Testis (tissue), 3 donors: ENCODE data around the gene EXOC3L1. TPM values are rescaled to one million over a fixed set of nuclear protein-coding genes. Genes with fewer than 3 reads are reported as not detected.

ENCODE experiments used
- DNase-seq: peaks from one replicate; pipeline ENCODE4 v3.0.0-alpha.2; 2019
- H3K27ac ChIP-seq, 2 donors: fragments of 200-600 bp; sonication (generic); one replicate each; pipeline ENCODE4 v1.5.1; 2019
- H3K27me3 ChIP-seq: fragments of 200-600 bp; sonication (generic); one replicate; pipeline ENCODE4 v1.5.1; 2019
- H3K36me3 ChIP-seq: fragments of 200-600 bp; sonication (generic); one replicate; pipeline ENCODE4 v1.5.1; 2017; ENCODE audit warnings: low read depth; ENCODE audit errors: missing control alignments
- H3K4me1 ChIP-seq: fragments of 200-600 bp; sonication (generic); one replicate; pipeline ENCODE4 v1.5.1; 2019
- H3K4me3 ChIP-seq, 2 donors: fragments of 200-600 bp; sonication (generic); one replicate each; pipeline ENCODE4 v1.5.1; 2017 to 2019
- H3K9me3 ChIP-seq: fragments of 200-600 bp; sonication (generic); one replicate; pipeline ENCODE4 v1.5.1; 2017
- CTCF ChIP-seq, 3 experiments: fragments of 450-650 bp in 2 of 3; fragments of 200-600 bp in 1 of 3; sonication (generic) in 1 of 3; IDR thresholded peaks; one replicate each; pipeline ENCODE4 v1.5.1; 2016 to 2019; ENCODE audit warnings: antibody characterized with exemption in 3 of 3, mild to moderate bottlenecking in 2 of 3, moderate library complexity in 1 of 3
- POLR2A ChIP-seq: fragments of 450-650 bp; IDR thresholded peaks from one replicate; pipeline ENCODE4 v1.6.1; 2017; ENCODE audit warnings: antibody characterized with exemption, mild to moderate bottlenecking, moderate library complexity
- WGBS, 2 donors: methylation state at CpG; one replicate each; pipeline ENCODE4 v1.1.5; 2018; 5-methylcytosine and 5-hydroxymethylcytosine counted together
- intact Hi-C: fragments of 100-400 bp; cut with DNase I; formaldehyde crosslinking; loops from one replicate; pipeline ENCODE4 v1.15.1; 2023; ENCODE audit warnings: low total_unique reads
- polyA plus RNA-seq: library from polyadenylated mRNA; stranded (reverse); fragments of 350-450 nt; fragmentation: Illumina TruSeq; extraction: RNeasy Lipid Tissue Mini Kit (QIAGEN cat#74804); gene quantifications from one replicate; pipeline ENCODE4 v1.2.3, GENCODE V29; 2014; ENCODE audit warnings: low read depth, low replicate concordance; ENCODE audit not compliant: insufficient read depth
- total RNA-seq, 2 donors: library from RNA; depleted of rRNA; stranded (reverse); fragments of >200 nt; gene quantifications; one replicate each; pipeline ENCODE4 v1.2.3, GENCODE V29; 2016

The EXOC3L1 gene
- total and polyA plus RNA-seq, 3 donors from 2014 or later, result 2.6 to 9.0 (median 5.1) TPM

- intact Hi-C loops, result no loop called here
- DNase-seq, result peak; percentile 65
- Histone ChIP-seq H3K4me1 (peaks cover 18% of the 10 kb centered on the region), H3K9me3 (no peaks in the 10 kb centered on the region), H3K36me3 (no peaks in the 10 kb centered on the region), H3K27me3 (no peaks in the 10 kb centered on the region), H3K27ac (peak overlapping the region in 1 of 2 donors; percentile 69), H3K4me3 (peak overlapping the region; percentile 37 to 53)
- TF ChIP-seq POLR2A (no peak), CTCF (IDR thresholded peaks at IDR 0.05) (peak in 1 of 3 experiments; percentile 40)
- WGBS, 2 donors, result 3 to 18% methylated on average over 27 to 42 of the region's 73 CpGs
Measured at GRCh38 chr16:67177743-67178699, 11.9 kb downstream of the EXOC3L1 start.

GRCh38 chr16:67176662-67177061, 13.3 kb downstream of the EXOC3L1 start:
- WGBS, 2 donors, result 93 to 94% methylated on average over 3 to 11 of the region's 12 CpGs

GRCh38 chr16:67174706-67175231, 15.2 kb downstream of the EXOC3L1 start:
- Histone ChIP-seq H3K36me3 (no peaks in the 10 kb centered on the region), H3K27me3 (no peaks in the 10 kb centered on the region), H3K4me3 (peak overlapping the region; percentile 37 to 48), H3K4me1 (peaks cover 31% of the 10 kb centered on the region), H3K9me3 (no peaks in the 10 kb centered on the region), H3K27ac (peak overlapping the region; percentile 61 to 82)
- 41 to 63% methylated on average over 17 to 31 of the region's 31 CpGs for WGBS, 2 donors
- TF ChIP-seq POLR2A (no peak), CTCF (IDR thresholded peaks at IDR 0.05) (no peak)
- no peak for DNase-seq
- intact Hi-C loops, result no loop called here

More at GRCh38 chr16:67176662-67177061, 13.3 kb downstream of the EXOC3L1 start:
- H3K4me1 ChIP-seq, result peaks cover 16% of the 10 kb centered on the region
- no peak overlapping the region for H3K27ac ChIP-seq
- TF ChIP-seq POLR2A (no peak), CTCF (IDR thresholded peaks at IDR 0.05) (no peak)
- no peaks in the 10 kb centered on the region for H3K9me3 ChIP-seq
- intact Hi-C loops, result no loop called here
- no peak for DNase-seq
- H3K4me3 ChIP-seq, result no peak overlapping the region
- H3K36me3 ChIP-seq, result no peaks in the 10 kb centered on the region
- no peaks in the 10 kb centered on the region for H3K27me3 ChIP-seq

- Histone ChIP-seq H3K4me1 (peaks cover 38% of the 10 kb centered on the region), H3K9me3 (no peaks in the 10 kb centered on the region), H3K27ac (peak overlapping the region; percentile 61 to 82), H3K36me3 (no peaks in the 10 kb centered on the region), H3K27me3 (no peaks in the 10 kb centered on the region), H3K4me3 (peak overlapping the region; percentile 37 to 48)
- peak in 2 of 3 experiments; percentile 14 to 23 for TF ChIP-seq CTCF (IDR thresholded peaks at IDR 0.05)
- TF ChIP-seq POLR2A, result no peak
- 1 to 3% methylated on average over 57 to 58 of the region's 71 CpGs for WGBS, 2 donors
- intact Hi-C loops, result no loop called here
- peak; percentile 91 for DNase-seq
Measured at GRCh38 chr16:67173808-67174705, 15.9 kb downstream of the EXOC3L1 start.
